Nephron progenitor cell (in vitro differentiated cells): ENCODE results near the gene WDR75.

ENCODE experiments used
- DNase-seq: peaks from one replicate; pipeline ENCODE4 v3.0.0; 2021
- H3K27ac Mint-ChIP-seq: 2 replicates; pipeline ENCODE4 v1.8.0; 2021; ENCODE audit warnings: mild to moderate bottlenecking, moderate library complexity, mixed read lengths
- H3K27me3 Mint-ChIP-seq: 2 replicates; pipeline ENCODE4 v1.8.0; 2021; ENCODE audit warnings: mild to moderate bottlenecking, low read depth, mixed read lengths; ENCODE audit not compliant: poor library complexity
- H3K36me3 Mint-ChIP-seq: 2 replicates; pipeline ENCODE4 v1.8.0; 2021; ENCODE audit warnings: low read depth, mixed read lengths
- H3K4me1 Mint-ChIP-seq: 2 replicates; pipeline ENCODE4 v1.8.0; 2021; ENCODE audit warnings: mixed read lengths
- H3K4me3 Mint-ChIP-seq: 2 replicates; pipeline ENCODE4 v1.8.0; 2021; ENCODE audit warnings: mild to moderate bottlenecking, moderate library complexity, mixed read lengths
- H3K9me3 Mint-ChIP-seq: 2 replicates; pipeline ENCODE4 v1.8.0; 2021; ENCODE audit warnings: mild to moderate bottlenecking, moderate library complexity, mixed read lengths
- TF ChIP-seq, protein P1 (sequence below): fragments of 200-600 bp; sonication (generic); IDR thresholded peaks from 2 replicates; pipeline ENCODE4 v1.5.0; 2021; ENCODE audit warnings: antibody characterized with exemption

WDR75 gene

GRCh38 chr2:189407281-189408209 lies 33.7 kb upstream of the WDR75 start:
- Mint-ChIP-seq H3K36me3 (no peaks in the 10 kb centered on the region), H3K4me1 (peaks cover 34% of the 10 kb centered on the region), H3K27ac (peak overlapping the region; percentile 65), H3K4me3 (no peak overlapping the region), H3K27me3 (peaks cover 3% of the 10 kb centered on the region), H3K9me3 (no peaks in the 10 kb centered on the region)
- TF ChIP-seq, protein P1, sequence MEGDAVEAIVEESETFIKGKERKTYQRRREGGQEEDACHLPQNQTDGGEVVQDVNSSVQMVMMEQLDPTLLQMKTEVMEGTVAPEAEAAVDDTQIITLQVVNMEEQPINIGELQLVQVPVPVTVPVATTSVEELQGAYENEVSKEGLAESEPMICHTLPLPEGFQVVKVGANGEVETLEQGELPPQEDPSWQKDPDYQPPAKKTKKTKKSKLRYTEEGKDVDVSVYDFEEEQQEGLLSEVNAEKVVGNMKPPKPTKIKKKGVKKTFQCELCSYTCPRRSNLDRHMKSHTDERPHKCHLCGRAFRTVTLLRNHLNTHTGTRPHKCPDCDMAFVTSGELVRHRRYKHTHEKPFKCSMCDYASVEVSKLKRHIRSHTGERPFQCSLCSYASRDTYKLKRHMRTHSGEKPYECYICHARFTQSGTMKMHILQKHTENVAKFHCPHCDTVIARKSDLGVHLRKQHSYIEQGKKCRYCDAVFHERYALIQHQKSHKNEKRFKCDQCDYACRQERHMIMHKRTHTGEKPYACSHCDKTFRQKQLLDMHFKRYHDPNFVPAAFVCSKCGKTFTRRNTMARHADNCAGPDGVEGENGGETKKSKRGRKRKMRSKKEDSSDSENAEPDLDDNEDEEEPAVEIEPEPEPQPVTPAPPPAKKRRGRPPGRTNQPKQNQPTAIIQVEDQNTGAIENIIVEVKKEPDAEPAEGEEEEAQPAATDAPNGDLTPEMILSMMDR: no peak
- DNase-seq: no peak

- Mint-ChIP-seq H3K27ac (no peak overlapping the region), H3K4me3 (no peak overlapping the region), H3K36me3 (no peaks in the 10 kb centered on the region), H3K9me3 (no peaks in the 10 kb centered on the region), H3K27me3 (peaks cover 3% of the 10 kb centered on the region), H3K4me1 (peaks cover 42% of the 10 kb centered on the region)
- TF ChIP-seq, protein P1: no peak
- no peak for DNase-seq
These were observed 33.0 kb upstream of the WDR75 start for GRCh38 chr2:189408294-189408693.

- H3K4me1 Mint-ChIP-seq: peaks cover 46% of the 10 kb centered on the region
- peaks cover 3% of the 10 kb centered on the region for H3K27me3 Mint-ChIP-seq
- no peak for DNase-seq
- H3K9me3 Mint-ChIP-seq: no peaks in the 10 kb centered on the region
- H3K27ac Mint-ChIP-seq: no peak overlapping the region
- no peaks in the 10 kb centered on the region for H3K36me3 Mint-ChIP-seq
- TF ChIP-seq, protein P1: no peak
- H3K4me3 Mint-ChIP-seq: no peak overlapping the region
These were observed 32.1 kb upstream of the WDR75 start for GRCh38 chr2:189409131-189409530.

GRCh38 chr2:189409647-189410046 lies 31.6 kb upstream of the WDR75 start:
- Mint-ChIP-seq H3K27me3 (no peaks in the 10 kb centered on the region), H3K36me3 (no peaks in the 10 kb centered on the region), H3K27ac (no peak overlapping the region), H3K4me1 (peaks cover 46% of the 10 kb centered on the region), H3K4me3 (no peak overlapping the region), H3K9me3 (no peaks in the 10 kb centered on the region)
- DNase-seq: no peak
- TF ChIP-seq, protein P1: no peak

GRCh38 chr2:189411860-189412259 lies 29.4 kb upstream of the WDR75 start:
- Mint-ChIP-seq H3K27me3 (no peaks in the 10 kb centered on the region), H3K4me1 (peaks cover 40% of the 10 kb centered on the region), H3K4me3 (no peak overlapping the region), H3K9me3 (no peaks in the 10 kb centered on the region), H3K36me3 (no peaks in the 10 kb centered on the region), H3K27ac (no peak overlapping the region)
- DNase-seq: no peak
- TF ChIP-seq, protein P1: no peak
